Suprapubic skin (tissue), 4 donors: Measurements from ENCODE around the gene HOXA6. TPM values are rescaled to one million over a fixed set of nuclear protein-coding genes. Genes with fewer than 3 reads are reported as not detected.

Source experiments
- DNase-seq, 2 donors: peaks; one replicate each; pipeline ENCODE4 v3.0.0-alpha.2; 2019; ENCODE audit warnings: low spot score in 2 of 2
- H3K27ac ChIP-seq: fragments of 200-600 bp; sonication (generic); one replicate; pipeline ENCODE4 v1.5.1; 2019
- H3K27me3 ChIP-seq: fragments of 200-600 bp; sonication (generic); one replicate; pipeline ENCODE4 v1.5.1; 2019
- H3K36me3 ChIP-seq: fragments of 200-600 bp; sonication (generic); one replicate; pipeline ENCODE4 v1.5.1; 2019
- H3K4me1 ChIP-seq: fragments of 200-600 bp; sonication (generic); one replicate; pipeline ENCODE4 v1.5.1; 2019
- H3K4me3 ChIP-seq: fragments of 200-600 bp; sonication (generic); one replicate; pipeline ENCODE4 v1.5.1; 2019; ENCODE audit warnings: mild to moderate bottlenecking
- H3K9me3 ChIP-seq: fragments of 200-600 bp; sonication (generic); one replicate; pipeline ENCODE4 v1.5.1; 2019
- CTCF ChIP-seq, 2 donors: fragments of 200-600 bp in 1 of 2; fragments of 450-650 bp in 1 of 2; sonication (generic) in 1 of 2; IDR thresholded peaks; one replicate each; pipeline ENCODE4 v1.5.1; 2016 to 2019; ENCODE audit warnings: antibody characterized with exemption in 2 of 2, mild to moderate bottlenecking in 1 of 2, moderate library complexity in 1 of 2
- EP300 ChIP-seq: sonication (generic); formaldehyde crosslinking; IDR thresholded peaks from one replicate; pipeline ENCODE4 v1.6.1; 2017; ENCODE audit warnings: antibody characterized with exemption
- POLR2A ChIP-seq, 2 donors: fragments of 450-650 bp; IDR thresholded peaks; one replicate each; pipeline ENCODE4 v1.6.1; 2017; ENCODE audit warnings: antibody characterized with exemption in 2 of 2, mild to moderate bottlenecking in 2 of 2, moderate library complexity in 2 of 2
- POLR2AphosphoS5 ChIP-seq, 3 donors: sonication (generic); formaldehyde crosslinking; IDR thresholded peaks; one replicate each; pipeline ENCODE4 v1.6.1; 2017; ENCODE audit warnings: antibody characterized with exemption in 3 of 3
- WGBS: methylation state at CpG from one replicate; pipeline ENCODE4 v1.1.5; 2018; 5-methylcytosine and 5-hydroxymethylcytosine counted together
- total RNA-seq, 4 donors: library from RNA; depleted of rRNA; stranded (reverse); fragments of >200 nt; gene quantifications; one replicate each; pipeline ENCODE4 v1.1.0, GENCODE V29; 2016

The HOXA6 gene
- total RNA-seq, 4 donors from 2014 or later = 4.0 to 9.3 (median 6.4) TPM

- peaks cover 15% of the 10 kb centered on the region for H3K27me3 ChIP-seq
These were observed 9.5 kb upstream of the HOXA6 start for GRCh38 chr7:27156916-27157701.

GRCh38 chr7:27156508-27156898 lies 8.9 kb upstream of the HOXA6 start, which contains the start of gene HOXA7:
Gene HOXA7, minus strand, starts transcription at chr7:27156675. Its CDS starts 130 bp downstream, at chr7:27156545.
- H3K27ac ChIP-seq = peak within 1 kb of the TSS; percentile 97
- peak; percentile 91 to 93 for DNase-seq
- TF ChIP-seq POLR2AphosphoS5 (IDR thresholded peaks at IDR 0.05) (no peak), CTCF (IDR thresholded peaks at IDR 0.05) (no peak), EP300 (no peak), POLR2A (IDR thresholded peaks at IDR 0.05) (no peak)
- 0% methylated on average over 6 of the region's 33 CpGs for WGBS
- H3K36me3 ChIP-seq = no peaks in the 10 kb centered on the region
- H3K4me3 ChIP-seq = peak within 1 kb of the TSS; percentile 84
- no peaks in the 10 kb centered on the region for H3K9me3 ChIP-seq
- peaks cover 15% of the 10 kb centered on the region for H3K27me3 ChIP-seq
- peaks cover 85% of the 10 kb centered on the region for H3K4me1 ChIP-seq

More at GRCh38 chr7:27156916-27157701, 9.5 kb upstream of the HOXA6 start:
- Histone ChIP-seq H3K4me1 (peaks cover 85% of the 10 kb centered on the region), H3K27ac (peak overlapping the region; percentile 97), H3K36me3 (no peaks in the 10 kb centered on the region), H3K9me3 (no peaks in the 10 kb centered on the region), H3K4me3 (peak overlapping the region; percentile 84)
- 24% methylated on average over 23 of the region's 30 CpGs for WGBS
- DNase-seq = peak; percentile 71 to 74
- TF ChIP-seq CTCF (IDR thresholded peaks at IDR 0.05) = no peak
- TF ChIP-seq POLR2AphosphoS5 (IDR thresholded peaks at IDR 0.05) = no peak
- TF ChIP-seq POLR2A (IDR thresholded peaks at IDR 0.05) = no peak
- TF ChIP-seq EP300 = no peak

- peak; percentile 70 to 82 for DNase-seq
- peaks cover 86% of the 10 kb centered on the region for H3K4me1 ChIP-seq
- peaks cover 15% of the 10 kb centered on the region for H3K27me3 ChIP-seq
- peak overlapping the region; percentile 97 for H3K27ac ChIP-seq
- H3K9me3 ChIP-seq = no peaks in the 10 kb centered on the region
- 3% methylated on average over 16 of the region's 63 CpGs for WGBS
- H3K36me3 ChIP-seq = no peaks in the 10 kb centered on the region
- TF ChIP-seq POLR2A (IDR thresholded peaks at IDR 0.05) (no peak), POLR2AphosphoS5 (IDR thresholded peaks at IDR 0.05) (peak; percentile 24 to 65 (median 53))
- H3K4me3 ChIP-seq = peak overlapping the region; percentile 84
These were observed 8.4 kb upstream of the HOXA6 start for GRCh38 chr7:27155816-27156507.

GRCh38 chr7:27154901-27155815 lies 7.6 kb upstream of the HOXA6 start:
- Histone ChIP-seq H3K9me3 (no peaks in the 10 kb centered on the region), H3K36me3 (no peaks in the 10 kb centered on the region), H3K27me3 (peaks cover 15% of the 10 kb centered on the region), H3K4me3 (peak overlapping the region; percentile 84), H3K4me1 (peaks cover 86% of the 10 kb centered on the region), H3K27ac (peak overlapping the region; percentile 97)
- 49% methylated on average over 27 of the region's 48 CpGs for WGBS
- no peak for TF ChIP-seq CTCF (IDR thresholded peaks at IDR 0.05)
- no peak for TF ChIP-seq POLR2AphosphoS5 (IDR thresholded peaks at IDR 0.05)
- no peak for TF ChIP-seq POLR2A (IDR thresholded peaks at IDR 0.05)
- no peak for TF ChIP-seq EP300
- DNase-seq = peak; percentile 70 to 77

- WGBS = 70% methylated on average over 10 of the region's 10 CpGs
- TF ChIP-seq EP300 (no peak), CTCF (IDR thresholded peaks at IDR 0.05) (no peak)
- H3K9me3 ChIP-seq = no peaks in the 10 kb centered on the region
- peak overlapping the region; percentile 97 for H3K27ac ChIP-seq
- no peaks in the 10 kb centered on the region for H3K36me3 ChIP-seq
- H3K4me1 ChIP-seq = peaks cover 91% of the 10 kb centered on the region
- peak in 1 of 2 donors; percentile 76 for DNase-seq
- peaks cover 15% of the 10 kb centered on the region for H3K27me3 ChIP-seq
- H3K4me3 ChIP-seq = peak overlapping the region; percentile 84
These were observed 6.8 kb upstream of the HOXA6 start for GRCh38 chr7:27154369-27154768.
